Activated naive CD4-positive, alpha-beta T cell treated with anti-CD3 and anti-CD28 coated beads, Interleukin-2, amount 50 U/mL, for 24 hours (primary cell): ENCODE data around the gene SSR4.
"Not testable (repeated sequence)": the region's sequence is repeated elsewhere in the genome, so short reads cannot be mapped to it uniquely, and the experiment has no call there.

ENCODE experiments used
- H3K27ac Mint-ChIP-seq: one replicate; pipeline ENCODE4 v1.8.0; 2021; ENCODE audit warnings: mild to moderate bottlenecking, mixed read lengths
- H3K27me3 Mint-ChIP-seq: one replicate; pipeline ENCODE4 v1.8.0; 2021; ENCODE audit warnings: mixed read lengths
- H3K36me3 Mint-ChIP-seq: one replicate; pipeline ENCODE4 v1.8.0; 2021; ENCODE audit warnings: mixed read lengths
- H3K4me1 Mint-ChIP-seq: one replicate; pipeline ENCODE4 v1.8.0; 2021; ENCODE audit warnings: mixed read lengths
- H3K4me3 Mint-ChIP-seq: one replicate; pipeline ENCODE4 v1.8.0; 2021; ENCODE audit warnings: mild to moderate bottlenecking, mixed read lengths
- H3K9me3 Mint-ChIP-seq: one replicate; pipeline ENCODE4 v1.8.0; 2021; ENCODE audit warnings: mixed read lengths

SSR4 gene

DNA sequence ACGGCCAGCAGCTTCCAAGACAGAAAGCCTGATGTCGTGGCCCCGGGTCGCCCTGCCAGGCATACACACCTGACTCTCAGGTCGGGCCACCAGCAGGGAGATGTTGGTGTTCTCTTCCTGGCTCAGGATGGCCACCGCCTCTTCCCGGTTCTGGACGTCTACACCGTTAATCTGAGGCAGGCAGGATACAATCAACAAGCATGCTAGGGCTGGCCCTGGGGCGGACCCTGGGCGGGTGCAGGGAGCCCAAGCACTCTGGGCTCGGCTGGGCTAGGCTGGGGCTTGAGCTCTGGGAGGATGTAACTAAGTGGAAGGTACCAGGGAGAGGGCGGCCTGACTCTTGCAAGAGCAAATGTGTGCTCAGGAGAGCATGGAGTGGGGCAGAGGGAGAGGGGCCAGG, 11.0 kb downstream of the SSR4 start:
- H3K36me3 Mint-ChIP-seq = no peaks in the 10 kb centered on the region
- no peaks in the 10 kb centered on the region for H3K4me1 Mint-ChIP-seq
- no peak overlapping the region for H3K27ac Mint-ChIP-seq
- H3K4me3 Mint-ChIP-seq = no peak overlapping the region
- no peaks in the 10 kb centered on the region for H3K27me3 Mint-ChIP-seq
- no peaks in the 10 kb centered on the region for H3K9me3 Mint-ChIP-seq

DNA sequence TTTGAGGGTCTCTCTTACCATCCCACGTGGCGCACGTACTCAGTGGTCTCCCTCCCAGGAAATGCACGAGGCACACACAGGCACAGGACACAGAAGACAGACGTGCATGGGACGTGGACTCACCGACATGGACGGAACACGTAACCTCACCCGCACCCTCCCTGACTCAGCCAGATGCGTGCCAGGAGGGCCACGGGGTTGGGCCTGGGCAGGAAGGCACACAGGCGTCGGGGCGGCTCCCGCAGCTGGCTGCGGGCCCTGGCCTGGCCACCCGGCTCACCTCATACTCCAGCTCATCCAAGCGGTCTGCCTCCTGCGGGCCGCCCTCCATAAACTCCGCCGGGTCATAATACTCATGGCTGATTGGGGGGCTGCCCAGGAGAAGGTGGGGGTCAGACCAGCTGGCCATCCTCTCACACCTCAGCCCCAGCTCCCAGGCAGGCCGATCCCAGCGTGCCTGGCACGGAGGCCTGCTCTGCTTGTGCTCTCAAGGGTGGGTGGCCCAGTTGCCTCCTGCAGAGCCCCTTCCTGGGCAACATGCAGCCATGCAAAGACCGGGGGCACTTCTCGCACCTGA, 12.6 kb downstream of the SSR4 start:
- no peak overlapping the region for H3K4me3 Mint-ChIP-seq
- no peaks in the 10 kb centered on the region for H3K36me3 Mint-ChIP-seq
- H3K4me1 Mint-ChIP-seq = no peaks in the 10 kb centered on the region
- H3K9me3 Mint-ChIP-seq = no peaks in the 10 kb centered on the region
- no peak overlapping the region for H3K27ac Mint-ChIP-seq
- no peaks in the 10 kb centered on the region for H3K27me3 Mint-ChIP-seq

DNA sequence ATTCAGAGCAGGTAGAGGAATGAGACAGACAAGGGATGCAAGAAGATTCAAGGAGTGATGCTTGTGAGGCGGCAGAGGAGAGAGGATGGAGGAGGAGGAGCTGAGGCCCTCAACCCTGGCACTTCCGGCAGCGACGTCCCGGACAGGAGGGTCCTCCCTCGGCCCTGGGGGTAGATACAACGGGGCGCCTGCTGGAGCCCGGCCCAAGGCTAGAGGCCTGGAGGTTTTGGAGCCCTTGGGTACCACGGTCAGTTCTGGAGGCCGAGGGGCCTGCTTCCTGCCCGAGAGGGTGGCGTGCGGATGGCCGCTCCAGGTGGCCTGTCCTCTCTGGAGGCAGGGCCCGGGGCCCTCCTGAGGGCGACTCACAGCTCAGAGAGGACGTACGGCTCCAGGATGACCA, 13.5 kb downstream of the SSR4 start:
- no peak overlapping the region for H3K4me3 Mint-ChIP-seq
- H3K27me3 Mint-ChIP-seq = no peaks in the 10 kb centered on the region
- no peaks in the 10 kb centered on the region for H3K36me3 Mint-ChIP-seq
- H3K9me3 Mint-ChIP-seq = no peaks in the 10 kb centered on the region
- no peaks in the 10 kb centered on the region for H3K4me1 Mint-ChIP-seq
- no peak overlapping the region for H3K27ac Mint-ChIP-seq

DNA sequence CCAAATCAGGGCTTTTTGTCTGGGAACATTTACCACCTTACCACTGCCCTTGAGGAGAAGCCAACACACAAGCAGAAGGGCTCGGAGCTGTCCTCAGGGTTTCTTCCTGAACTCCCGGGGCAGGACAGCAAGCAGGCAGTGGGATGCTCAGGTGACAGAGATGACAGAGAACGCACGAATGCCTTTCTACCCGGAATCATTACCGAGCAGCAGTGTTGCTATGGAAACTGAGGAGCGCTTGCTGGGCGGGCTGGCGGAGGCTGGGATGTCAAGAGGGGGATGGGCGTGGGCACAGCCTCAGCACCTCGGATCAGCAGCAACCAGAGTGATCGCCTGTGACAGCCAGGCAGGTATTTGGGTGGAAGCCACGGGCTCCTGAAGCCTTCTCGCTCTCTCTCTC, 17.8 kb downstream of the SSR4 start:
- Mint-ChIP-seq H3K27ac (no peak overlapping the region), H3K4me3 (no peak overlapping the region), H3K36me3 (no peaks in the 10 kb centered on the region), H3K9me3 (no peaks in the 10 kb centered on the region), H3K4me1 (peaks cover 14% of the 10 kb centered on the region), H3K27me3 (no peaks in the 10 kb centered on the region)

DNA sequence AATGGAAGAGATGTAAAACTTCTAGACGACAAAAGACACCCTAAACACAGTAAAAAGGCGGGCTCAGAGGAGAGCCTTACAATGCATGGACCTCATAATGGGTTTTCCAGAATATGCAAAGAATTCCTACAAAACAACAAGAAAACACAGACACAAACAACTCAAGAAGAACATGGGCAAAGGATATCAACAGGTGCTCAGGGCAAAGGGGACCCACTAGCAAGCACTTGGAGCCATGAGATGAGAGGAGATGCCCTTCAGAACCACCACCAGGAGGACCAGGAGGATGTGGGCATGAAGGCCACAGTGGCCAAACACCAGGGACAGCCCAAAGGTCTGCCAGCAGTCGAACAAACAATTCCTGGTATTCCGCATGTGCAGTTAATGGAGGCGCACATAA, 18.7 kb downstream of the SSR4 start:
- H3K4me3 Mint-ChIP-seq = no peak overlapping the region
- H3K27me3 Mint-ChIP-seq = no peaks in the 10 kb centered on the region
- H3K4me1 Mint-ChIP-seq = peaks cover 19% of the 10 kb centered on the region
- H3K27ac Mint-ChIP-seq = peak overlapping the region; percentile 63
- no peaks in the 10 kb centered on the region for H3K9me3 Mint-ChIP-seq
- H3K36me3 Mint-ChIP-seq = no peaks in the 10 kb centered on the region

DNA sequence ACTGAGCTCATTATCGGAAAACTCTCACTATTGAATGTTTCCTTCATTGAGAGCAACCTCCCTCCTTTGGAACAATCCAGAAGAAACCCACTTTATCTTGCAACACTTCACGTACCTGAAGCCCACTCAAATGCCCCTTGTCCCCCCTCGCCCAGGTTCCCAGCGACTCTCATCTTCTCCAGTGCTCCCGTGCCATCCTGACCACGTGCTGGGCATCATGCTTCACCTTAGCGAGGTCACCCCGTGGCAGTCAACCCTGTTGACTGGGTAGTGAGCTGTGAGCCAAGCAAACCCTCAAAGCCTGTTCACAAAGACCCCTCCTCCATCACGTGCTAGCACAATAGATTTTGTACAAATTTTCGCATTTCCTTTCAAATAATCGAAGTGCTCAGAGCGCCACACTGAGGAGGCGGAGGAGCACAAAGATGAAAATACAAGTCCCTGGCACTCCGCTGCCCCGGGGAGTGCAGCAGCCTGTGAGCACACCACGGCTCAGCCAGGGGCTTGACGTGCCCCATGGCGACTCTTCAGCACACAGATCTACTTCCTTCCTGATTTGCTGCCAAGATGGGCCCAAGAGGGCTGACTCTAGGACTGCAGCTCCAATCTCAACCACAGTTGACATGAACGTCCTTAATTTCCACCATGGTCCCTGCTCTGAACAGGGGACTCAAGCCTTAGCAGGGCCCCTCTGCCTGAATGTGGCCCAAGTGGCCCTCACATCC, 20.3 kb downstream of the SSR4 start:
- H3K36me3 Mint-ChIP-seq = no peaks in the 10 kb centered on the region
- H3K4me3 Mint-ChIP-seq = no peak overlapping the region
- no peak overlapping the region for H3K27ac Mint-ChIP-seq
- no peaks in the 10 kb centered on the region for H3K9me3 Mint-ChIP-seq
- H3K4me1 Mint-ChIP-seq = peaks cover 24% of the 10 kb centered on the region
- no peaks in the 10 kb centered on the region for H3K27me3 Mint-ChIP-seq

DNA sequence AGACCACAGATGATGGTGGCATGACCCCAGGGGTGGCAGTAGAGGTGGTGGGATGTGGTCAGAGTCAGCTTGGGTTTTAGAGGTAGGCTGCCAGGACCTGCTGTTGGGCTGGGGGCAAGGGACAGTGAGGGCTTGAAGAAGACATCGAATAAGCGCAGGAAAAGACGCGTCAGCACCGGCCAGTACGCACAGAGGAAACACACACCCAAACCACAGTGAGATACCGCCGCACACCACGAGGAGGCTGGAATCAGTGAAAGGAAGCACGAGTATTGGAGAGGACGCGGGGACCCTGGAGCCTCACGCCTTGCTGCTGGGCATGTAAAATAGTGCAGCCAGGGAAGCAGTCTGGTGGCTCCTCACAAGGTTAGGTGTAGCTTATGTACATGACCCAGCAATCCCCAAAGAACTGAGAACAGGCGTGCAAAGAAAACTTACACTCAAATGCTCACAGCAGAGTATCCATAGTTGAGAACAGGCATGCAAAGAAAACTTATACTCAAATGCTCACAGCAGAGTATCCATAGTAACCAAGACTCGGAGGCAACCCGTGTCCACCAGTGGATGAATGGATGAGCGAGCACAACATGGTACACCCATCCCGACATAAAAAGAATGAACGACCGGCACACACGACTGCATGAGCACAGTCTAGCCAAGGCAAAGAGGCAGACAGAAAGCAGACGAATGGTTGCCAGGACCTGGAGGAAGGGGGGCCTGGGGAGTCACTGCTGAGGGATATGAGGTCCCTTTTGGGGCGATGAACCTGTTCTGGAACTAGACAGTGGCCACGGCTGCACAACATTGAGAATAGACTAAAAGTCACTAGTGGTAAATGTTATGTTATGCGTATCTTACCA, 22.6 kb downstream of the SSR4 start:
- Mint-ChIP-seq H3K27ac (peak overlapping the region; percentile 55), H3K4me1 (peaks cover 40% of the 10 kb centered on the region), H3K36me3 (no peaks in the 10 kb centered on the region), H3K4me3 (peak overlapping the region; percentile 44), H3K27me3 (no peaks in the 10 kb centered on the region), H3K9me3 (no peaks in the 10 kb centered on the region)

DNA sequence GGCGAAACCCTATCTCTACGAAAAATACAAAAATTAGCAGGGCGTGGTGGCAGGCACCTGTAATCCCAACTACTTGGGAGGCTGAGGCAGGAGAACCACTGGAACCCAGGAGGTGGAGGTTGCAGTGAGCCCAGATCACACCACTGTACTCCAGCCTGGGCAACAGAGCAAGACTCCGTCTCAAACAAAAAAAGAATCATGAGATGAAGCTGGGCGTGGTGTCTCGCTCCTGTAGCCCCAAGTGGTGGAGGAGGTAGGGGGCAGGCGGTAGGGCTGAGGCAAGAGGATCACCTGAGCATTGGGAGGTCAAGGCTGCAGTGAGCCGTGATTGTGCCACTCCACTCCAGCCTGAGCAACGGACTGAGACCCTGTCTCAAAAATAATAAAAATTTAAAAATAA, 23.6 kb downstream of the SSR4 start:
- not testable (repeated sequence) for H3K36me3 Mint-ChIP-seq, H3K27ac Mint-ChIP-seq, H3K9me3 Mint-ChIP-seq, H3K27me3 Mint-ChIP-seq, H3K4me3 Mint-ChIP-seq
- H3K4me1 Mint-ChIP-seq = peaks cover 47% of the 10 kb centered on the region

DNA sequence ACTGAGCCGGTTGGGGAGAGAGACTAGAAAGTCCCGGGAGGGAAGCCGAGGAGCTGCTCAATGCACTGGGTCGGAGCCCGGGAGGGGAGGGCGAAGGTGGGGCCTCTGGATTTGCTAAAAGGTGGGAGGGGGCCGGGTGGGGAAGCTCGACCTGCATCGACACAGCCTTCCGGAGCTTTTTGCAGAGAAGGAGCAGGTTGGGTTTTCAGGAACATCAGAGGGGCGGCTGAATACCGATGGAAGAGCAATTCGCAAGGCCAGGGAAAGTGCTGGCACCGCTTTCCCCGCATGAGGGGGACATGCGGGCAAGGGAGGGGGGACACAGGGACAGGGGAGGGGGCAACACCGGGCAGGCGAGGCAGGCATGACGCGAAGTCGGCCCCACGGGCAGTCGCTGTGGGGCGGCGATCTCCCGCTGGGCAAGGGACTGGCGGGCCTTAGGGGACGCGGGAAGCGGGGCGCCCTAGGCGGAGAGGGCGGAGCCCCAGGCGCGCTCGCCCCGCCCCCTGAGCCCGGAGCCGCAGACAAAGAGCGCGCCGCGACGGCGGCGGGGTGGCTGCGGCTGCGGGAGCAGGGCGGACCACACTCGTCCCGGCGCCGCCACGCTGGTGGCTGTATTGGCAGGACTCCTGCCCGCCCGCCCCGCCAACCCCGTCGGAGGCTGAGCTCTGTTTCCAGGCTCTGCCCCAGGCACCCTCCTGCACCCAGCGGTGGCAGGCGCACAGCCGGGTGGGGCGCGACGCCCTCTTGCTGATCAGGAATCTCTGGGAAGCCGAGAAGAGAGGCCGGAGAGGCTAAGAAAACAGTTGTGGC, 24.3 kb downstream of the SSR4 start:
- Mint-ChIP-seq H3K4me1 (peaks cover 50% of the 10 kb centered on the region), H3K4me3 (peak overlapping the region; percentile 62)

DNA sequence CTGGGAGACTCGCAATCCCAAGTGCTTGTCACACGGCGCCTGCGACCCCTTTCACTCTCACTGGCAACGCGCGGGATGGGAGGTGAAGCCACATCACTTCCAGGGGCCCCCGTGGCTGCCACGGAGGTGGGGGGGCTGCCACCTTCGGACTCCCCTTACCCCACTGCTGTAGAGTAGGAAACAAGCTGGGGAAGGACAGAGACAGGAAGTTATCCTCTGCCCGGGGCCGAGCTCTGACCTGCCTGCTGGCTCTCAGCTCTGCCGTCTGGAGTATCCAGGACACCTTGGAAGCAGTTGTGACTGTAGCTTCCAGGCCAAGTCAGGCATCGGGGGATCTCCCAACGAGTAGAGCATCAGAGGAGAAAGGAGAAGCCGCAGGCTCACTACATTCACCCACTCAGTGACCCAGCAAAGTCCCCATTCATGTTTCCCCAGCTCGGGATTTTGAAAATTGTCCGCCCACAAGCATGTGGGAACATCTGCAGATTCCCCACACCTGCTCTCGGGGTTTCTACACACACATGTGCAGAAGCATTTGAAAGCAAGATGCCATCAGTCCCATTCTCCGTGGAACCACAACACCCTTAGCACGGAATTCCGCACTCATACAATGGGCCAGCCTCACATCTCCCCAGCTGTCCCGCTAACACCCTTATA, 25.0 kb downstream of the SSR4 start:
- H3K4me1 Mint-ChIP-seq = peaks cover 51% of the 10 kb centered on the region
- H3K27me3 Mint-ChIP-seq = no peaks in the 10 kb centered on the region
- H3K36me3 Mint-ChIP-seq = no peaks in the 10 kb centered on the region
- no peaks in the 10 kb centered on the region for H3K9me3 Mint-ChIP-seq
- H3K27ac Mint-ChIP-seq = no peak overlapping the region
- H3K4me3 Mint-ChIP-seq = peak overlapping the region; percentile 62

More for the DNA sequence above, 24.3 kb downstream of the SSR4 start:
- H3K9me3 Mint-ChIP-seq = no peaks in the 10 kb centered on the region
- H3K27me3 Mint-ChIP-seq = no peaks in the 10 kb centered on the region
- no peak overlapping the region for H3K27ac Mint-ChIP-seq
- H3K36me3 Mint-ChIP-seq = no peaks in the 10 kb centered on the region

DNA sequence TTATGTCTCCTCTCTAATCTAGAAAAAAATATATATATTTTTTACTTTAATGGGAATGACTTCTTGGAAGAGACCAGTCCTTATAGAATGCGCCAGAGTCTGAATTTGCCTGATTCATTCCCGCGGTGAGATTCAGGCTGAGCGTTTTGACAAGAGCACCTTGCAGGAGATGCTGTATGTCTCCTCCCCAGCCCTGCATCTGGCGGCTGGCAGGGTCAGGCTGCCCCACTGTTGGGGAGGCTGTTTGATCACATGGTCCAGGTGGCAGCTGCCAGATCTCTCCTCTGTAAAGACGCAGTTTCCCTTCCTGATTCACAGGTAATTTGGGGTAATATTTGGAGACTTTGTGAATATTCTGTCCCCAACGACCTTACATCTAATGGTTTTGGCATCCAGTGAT, 26.1 kb downstream of the SSR4 start:
- Mint-ChIP-seq H3K9me3 (no peaks in the 10 kb centered on the region), H3K27me3 (no peaks in the 10 kb centered on the region), H3K36me3 (no peaks in the 10 kb centered on the region), H3K4me1 (peaks cover 45% of the 10 kb centered on the region), H3K4me3 (no peak overlapping the region), H3K27ac (no peak overlapping the region)

DNA sequence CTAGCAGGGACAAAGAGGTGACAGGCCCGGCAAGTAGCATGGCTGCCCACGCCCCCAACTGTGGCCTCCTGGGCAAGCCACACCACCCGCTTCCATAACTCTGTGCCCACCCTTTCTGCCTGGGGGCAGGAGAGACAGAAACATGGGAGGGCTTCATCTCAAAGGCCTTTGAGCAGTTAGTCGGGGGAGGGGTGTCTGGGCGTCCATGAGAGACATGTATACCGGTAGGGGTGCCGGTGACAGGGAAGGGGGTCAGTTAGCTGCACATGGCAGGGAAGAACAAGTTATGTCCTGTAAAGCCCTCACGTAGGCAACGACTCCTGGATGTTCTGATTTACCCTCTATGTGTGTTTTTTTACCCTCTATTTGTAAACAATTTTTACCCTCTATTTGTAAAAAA, 26.6 kb downstream of the SSR4 start:
- H3K27ac Mint-ChIP-seq = no peak overlapping the region
- no peaks in the 10 kb centered on the region for H3K36me3 Mint-ChIP-seq
- H3K27me3 Mint-ChIP-seq = no peaks in the 10 kb centered on the region
- H3K4me3 Mint-ChIP-seq = no peak overlapping the region
- peaks cover 45% of the 10 kb centered on the region for H3K4me1 Mint-ChIP-seq
- H3K9me3 Mint-ChIP-seq = no peaks in the 10 kb centered on the region

DNA sequence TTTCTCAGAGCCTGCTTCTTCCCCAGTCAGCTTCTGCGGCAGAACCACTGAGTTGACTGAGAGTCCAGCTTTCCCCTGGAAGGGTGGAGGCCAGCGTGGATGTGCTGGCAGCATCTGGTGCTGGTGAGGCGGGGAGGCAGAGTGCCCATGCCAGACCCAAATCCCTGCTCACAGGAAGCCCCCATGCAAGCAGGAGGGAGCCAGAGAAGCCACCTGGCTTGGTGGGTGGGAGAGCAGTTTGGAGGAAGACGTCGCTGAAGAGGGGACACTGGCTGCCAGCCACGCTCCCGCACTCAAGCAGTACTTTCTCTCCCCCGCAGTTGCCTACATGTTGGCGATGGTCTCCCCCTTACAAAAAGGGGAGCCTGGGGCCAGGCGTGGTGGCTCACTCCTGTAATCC, 29.9 kb downstream of the SSR4 start:
- no peaks in the 10 kb centered on the region for H3K9me3 Mint-ChIP-seq
- H3K4me3 Mint-ChIP-seq = no peak overlapping the region
- no peaks in the 10 kb centered on the region for H3K36me3 Mint-ChIP-seq
- no peaks in the 10 kb centered on the region for H3K27me3 Mint-ChIP-seq
- H3K4me1 Mint-ChIP-seq = peaks cover 43% of the 10 kb centered on the region
- no peak overlapping the region for H3K27ac Mint-ChIP-seq

DNA sequence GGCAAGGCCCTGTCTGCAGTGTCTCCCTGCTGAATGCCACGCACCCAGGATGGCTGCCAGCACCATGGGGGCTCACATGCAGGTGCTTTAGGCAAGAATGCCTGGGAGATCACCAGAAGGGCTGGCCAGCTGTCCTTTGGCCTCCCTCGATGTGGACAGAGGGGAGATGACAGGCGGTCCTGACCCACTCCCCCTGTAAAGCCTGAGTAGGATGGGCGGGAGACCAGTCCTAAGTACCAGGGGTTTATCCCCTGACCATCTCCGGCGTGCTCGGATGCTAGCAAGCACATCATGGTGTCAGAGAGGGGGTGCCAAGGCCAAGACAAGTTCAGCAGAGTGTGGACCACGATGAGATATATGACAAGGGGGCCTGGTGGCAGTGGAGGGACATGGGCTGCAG, 30.6 kb downstream of the SSR4 start:
- Mint-ChIP-seq H3K36me3 (no peaks in the 10 kb centered on the region), H3K27me3 (no peaks in the 10 kb centered on the region), H3K4me1 (peaks cover 38% of the 10 kb centered on the region), H3K9me3 (no peaks in the 10 kb centered on the region), H3K27ac (no peak overlapping the region), H3K4me3 (no peak overlapping the region)

DNA sequence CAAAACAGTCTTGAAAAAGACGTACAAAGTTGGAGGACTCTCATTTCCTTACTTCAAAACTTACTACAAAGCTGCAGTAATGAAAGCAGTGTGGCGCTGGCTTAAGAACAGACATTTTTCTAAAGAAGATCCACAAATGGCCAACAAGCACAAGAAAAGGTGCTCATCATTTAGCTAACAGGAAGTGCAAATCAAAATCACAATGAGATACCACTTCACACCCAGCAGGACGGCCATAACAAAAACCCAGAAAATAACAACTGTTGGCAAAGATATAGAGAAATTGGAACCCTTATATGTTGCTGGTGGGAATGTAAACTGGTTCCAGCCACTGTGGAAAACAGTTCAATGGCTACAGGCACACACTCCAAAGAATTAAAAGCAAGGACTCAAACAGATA, 32.5 kb downstream of the SSR4 start:
- peaks cover 23% of the 10 kb centered on the region for H3K4me1 Mint-ChIP-seq
- no peak overlapping the region for H3K4me3 Mint-ChIP-seq

More for the DNA sequence above, 32.5 kb downstream of the SSR4 start:
- H3K36me3 Mint-ChIP-seq = no peaks in the 10 kb centered on the region
- H3K9me3 Mint-ChIP-seq = no peaks in the 10 kb centered on the region
- no peak overlapping the region for H3K27ac Mint-ChIP-seq
- no peaks in the 10 kb centered on the region for H3K27me3 Mint-ChIP-seq
